Endothelial cell of umbilical vein (primary cell): Measurements from ENCODE around the gene NHLRC4. TPM values are rescaled to one million over a fixed set of nuclear protein-coding genes. Genes with fewer than 3 reads are reported as not detected.

Experiments used
- BruUV-seq: library from RNA; stranded (reverse); fragments of 400-500 nt; replicated peaks from 2 replicates; lab custom pipeline; 2021; lab: Mats Ljungman, UMichigan
- CTCF ChIA-PET: fragments of 300-600, 350-600 bp; sonication (Branson Sonifier 250); formaldehyde crosslinking; loops from one replicate; lab custom pipeline; 2021; ENCODE audit warnings: antibody characterized with exemption, inconsistent platforms; lab: Charles Lee
- POLR2A ChIA-PET: fragments of 300-600, 350-600 bp; sonication (Branson Sonifier 250); formaldehyde crosslinking; loops from one replicate; lab custom pipeline; 2021; ENCODE audit warnings: antibody characterized with exemption, inconsistent platforms; lab: Charles Lee
- DNase-seq: peaks from one replicate; pipeline ENCODE4 v3.0.0-alpha.2; 2011; ENCODE audit warnings: low read depth, low spot score
- FAIRE-seq: peaks from 2 replicates; lab custom pipeline; 2011; peaks lifted over from hg19 to GRCh38; lab: Jason Lieb, UNC
- H2AFZ ChIP-seq: 2 replicates; pipeline ENCODE4 v1.6.0; 2012; ENCODE audit warnings: low read depth, low read length, control low read depth, inconsistent platforms
- H3K27ac ChIP-seq: 2 replicates; pipeline ENCODE4 v1.5.1; 2011; ENCODE audit warnings: low read depth, mild to moderate bottlenecking, control low read depth, low read length, moderate library complexity; ENCODE audit not compliant: insufficient read depth
- H3K27me3 ChIP-seq, 2 experiments: 2 replicates each; pipeline versions ENCODE4 v1.6.0 to v1.6.1; 2011; ENCODE audit warnings: low read length in 2 of 2, mixed read lengths in 1 of 2; ENCODE audit not compliant: control insufficient read depth in 2 of 2, insufficient read depth in 2 of 2
- H3K36me3 ChIP-seq, 2 experiments: 2 replicates in 1 of 2; 3 replicates in 1 of 2; pipeline ENCODE4 v1.5.1; 2011; ENCODE audit warnings: low read length in 2 of 2, mild to moderate bottlenecking in 1 of 2, moderate library complexity in 1 of 2; ENCODE audit not compliant: control insufficient read depth in 2 of 2, insufficient read depth in 2 of 2; ENCODE audit errors: extremely low read depth in 1 of 2
- H3K4me1 ChIP-seq: 3 replicates; pipeline ENCODE4 v1.5.1; 2011; ENCODE audit warnings: mild to moderate bottlenecking, low read length; ENCODE audit not compliant: control insufficient read depth, insufficient read depth; ENCODE audit errors: extremely low read depth
- H3K4me2 ChIP-seq: 2 replicates; pipeline ENCODE4 v1.6.1; 2011; ENCODE audit warnings: low read length, control low read depth, mixed read lengths; ENCODE audit not compliant: insufficient read depth
- H3K4me3 ChIP-seq, 3 experiments: fragments of 200-600 bp in 1 of 3; sonication (generic), shearing (Covaris generic) in 1 of 3; replicated peaks in 1 of 3; 2 replicates each; pipeline ENCODE4 v1.5.1; 2011 to 2016; ENCODE audit warnings: control low read depth in 3 of 3, low read length in 3 of 3, mild to moderate bottlenecking in 2 of 3, inconsistent platforms in 1 of 3, low read depth in 1 of 3, moderate library complexity in 1 of 3; ENCODE audit not compliant: insufficient read depth in 1 of 3
- H3K79me2 ChIP-seq: 2 replicates; pipeline ENCODE4 v1.6.0; 2012; ENCODE audit warnings: low read length, inconsistent platforms; ENCODE audit not compliant: control insufficient read depth, insufficient read depth
- H3K9ac ChIP-seq: replicated peaks from 2 replicates; pipeline ENCODE3; 2011; ENCODE audit warnings: low read length, control low read depth; ENCODE audit not compliant: insufficient read depth; ENCODE audit errors: extremely low read depth
- H3K9me1 ChIP-seq: replicated peaks from 3 replicates; pipeline ENCODE4 v1.6.0; 2011; ENCODE audit warnings: mild to moderate bottlenecking, low read length; ENCODE audit not compliant: control insufficient read depth, insufficient read depth; ENCODE audit errors: extremely low read depth
- H3K9me3 ChIP-seq: replicated peaks from 2 replicates; pipeline ENCODE4 v1.5.1; 2012; ENCODE audit warnings: low read length, inconsistent platforms; ENCODE audit not compliant: control insufficient read depth, insufficient read depth
- H4K20me1 ChIP-seq: replicated peaks from 2 replicates; pipeline ENCODE3; 2011; ENCODE audit warnings: mild to moderate bottlenecking, low read length; ENCODE audit not compliant: control insufficient read depth, insufficient read depth; ENCODE audit errors: extremely low read depth
- CTCF ChIP-seq, 2 donors: IDR thresholded peaks; 1 replicate in 1 of 2; 2 replicates in 1 of 2; pipeline ENCODE4 v1.5.1; 2011; ENCODE audit warnings: low read length in 2 of 2, mild to moderate bottlenecking in 2 of 2, moderate library complexity in 2 of 2, control low read depth in 1 of 2, inconsistent platforms in 1 of 2, low read depth in 1 of 2; ENCODE audit not compliant: insufficient read depth in 1 of 2; ENCODE audit errors: extremely low read depth in 1 of 2
- EZH2 ChIP-seq: IDR thresholded peaks from 2 replicates; pipeline ENCODE4 v1.6.1; 2012; ENCODE audit warnings: borderline replicate concordance, low read depth, mild to moderate bottlenecking, moderate library complexity, low read length, inconsistent platforms; ENCODE audit not compliant: severe bottlenecking
- FOS ChIP-seq: IDR thresholded peaks from 2 replicates; pipeline ENCODE4 v1.6.1; 2011; ENCODE audit warnings: mild to moderate bottlenecking, low read length, moderate library complexity, borderline replicate concordance; ENCODE audit not compliant: insufficient read depth
- GATA2 ChIP-seq: IDR thresholded peaks from 2 replicates; pipeline ENCODE4 v1.7.0; 2011; ENCODE audit warnings: low read depth, mild to moderate bottlenecking, moderate library complexity, mixed read lengths, low read length; ENCODE audit not compliant: insufficient read length, insufficient read depth
- JUN ChIP-seq: IDR thresholded peaks from 2 replicates; pipeline ENCODE4 v1.6.1; 2011; ENCODE audit warnings: borderline replicate concordance, low read depth; ENCODE audit not compliant: insufficient read length, insufficient read depth
- MAX ChIP-seq: IDR thresholded peaks from 2 replicates; pipeline ENCODE4 v1.6.1; 2011; ENCODE audit not compliant: insufficient read depth, insufficient read length
- MYC ChIP-seq: IDR thresholded peaks from one replicate; pipeline ENCODE4 v1.6.1; 2011; ENCODE audit warnings: mild to moderate bottlenecking, low read depth, low read length
- POLR2A ChIP-seq: IDR thresholded peaks from 2 replicates; pipeline ENCODE4 v1.6.1; 2012; ENCODE audit warnings: low read depth, mild to moderate bottlenecking, control low read depth, low read length
- POLR2AphosphoS5 ChIP-seq: IDR thresholded peaks from 2 replicates; pipeline ENCODE4 v1.6.1; 2012; ENCODE audit warnings: low read depth, mild to moderate bottlenecking, control low read depth, low read length, moderate library complexity; ENCODE audit not compliant: insufficient read depth
- dilution Hi-C: fragments of 300-500 bp; cut with MboI; formaldehyde crosslinking; loops from one replicate; pipeline ENCODE4 v1.15.0; 2019; ENCODE audit warnings: low sequenced_read_pairs; ENCODE audit not compliant: extremely low pct_ligation_motif_present
- intact Hi-C: fragments of 100-400 bp; cut with micrococcal nuclease; formaldehyde crosslinking; loops from one replicate; pipeline ENCODE4 v1.10.0; 2022
- polyA plus RNA-seq, 4 experiments: library from polyadenylated mRNA; depleted of rRNA in 3 of 4; stranded (reverse) in 3 of 4; unstranded in 1 of 4; fragments of >200 nt; gene quantifications; 2 replicates each; pipeline versions ENCODE4 v1.2.1 to v1.2.3, GENCODE V29; 2011 to 2012; ENCODE audit warnings: missing spikeins in 1 of 4
- total RNA-seq: library from RNA; stranded (reverse); gene quantifications from 2 replicates; pipeline ENCODE4 v1.2.3, GENCODE V29; 2021

NHLRC4 gene
- total and polyA plus RNA-seq, 2 donors (not counting 3 experiments of a cell fraction or from before 2014, with no cell fraction given) = 0.73 to 0.94 TPM

GRCh38 chr16:608019-608418 lies 41.2 kb downstream of the NHLRC4 start:
- H3K4me1 ChIP-seq = no peaks in the 10 kb centered on the region
- H3K27ac ChIP-seq = no peak overlapping the region
- dilution Hi-C loops (no loop called here), intact Hi-C loops (no loop called here)
- H3K4me3 ChIP-seq = no peak overlapping the region
- H2AFZ ChIP-seq = no peak overlapping the region
- FAIRE-seq (no peak), DNase-seq (no peak)
- no peaks in the 10 kb centered on the region for H4K20me1 ChIP-seq
- no peaks in the 10 kb centered on the region for H3K27me3 ChIP-seq
- no peaks in the 10 kb centered on the region for H3K9me1 ChIP-seq
- BruUV-seq = no TSS peak
- ChIA-PET POLR2A (no interaction called here), CTCF (interaction anchor here (1.6 kb wide), 1 partner anchor 7 kb away, joined by 8 read pairs; no protein-coding TSS in a partner anchor)
- H3K79me2 ChIP-seq = peaks cover 1% of the 10 kb centered on the region
- no peak for TF ChIP-seq JUN
- TF ChIP-seq POLR2AphosphoS5 = no peak
- TF ChIP-seq FOS = no peak
- TF ChIP-seq GATA2 = no peak
- no peak for TF ChIP-seq CTCF (IDR thresholded peaks at IDR 0.05; ENCODE audit: extremely low read depth in 1 of 2, insufficient read depth in 1 of 2, low read depth in 1 of 2, low read length in 2 of 2)
- TF ChIP-seq MYC = no peak
- no peak for TF ChIP-seq POLR2A
- TF ChIP-seq EZH2 = no peak
- TF ChIP-seq MAX = no peak
- no peak overlapping the region for H3K4me2 ChIP-seq
- no peaks in the 10 kb centered on the region for H3K9me3 ChIP-seq
- H3K36me3 ChIP-seq = no peaks in the 10 kb centered on the region
- H3K9ac ChIP-seq = no peak overlapping the region
